GM19397 (cell line): ENCODE measurements around the gene MGST2.

ENCODE experiments used
- ATAC-seq: cut with Tn5 transposase; IDR thresholded peaks from one replicate; pipeline ENCODE4 v1.9.1; 2021; ENCODE audit warnings: mild to moderate bottlenecking, moderate library complexity; ENCODE audit not compliant: unreplicated experiment

Gene MGST2

GRCh38 chr4:139669335-139669734 is 3.7 kb downstream of the MGST2 start:
- ATAC-seq: no peak

- no peak for ATAC-seq
These were observed 4.3 kb downstream of the MGST2 start for GRCh38 chr4:139669890-139670289.

- no peak for ATAC-seq
These were observed 5.2 kb downstream of the MGST2 start for GRCh38 chr4:139670775-139671174.

- ATAC-seq: no peak
These were observed 6.6 kb downstream of the MGST2 start for GRCh38 chr4:139672215-139672614.

GRCh38 chr4:139672732-139673131 is 7.1 kb downstream of the MGST2 start:
- no peak for ATAC-seq

- ATAC-seq: no peak
These were observed 9.4 kb downstream of the MGST2 start for GRCh38 chr4:139674875-139675550.

GRCh38 chr4:139675651-139676050 is 10.0 kb downstream of the MGST2 start:
- ATAC-seq: no peak

- ATAC-seq: no peak
These were observed 10.7 kb downstream of the MGST2 start for GRCh38 chr4:139676365-139676764.

- no peak for ATAC-seq
These were observed 11.4 kb downstream of the MGST2 start for GRCh38 chr4:139676913-139677585.

GRCh38 chr4:139682309-139682708 is 16.7 kb downstream of the MGST2 start:
- ATAC-seq: no peak

GRCh38 chr4:139682741-139683151 is 17.1 kb downstream of the MGST2 start:
- no peak for ATAC-seq

GRCh38 chr4:139684351-139684750 is 18.7 kb downstream of the MGST2 start:
- ATAC-seq: no peak

- no peak for ATAC-seq
These were observed 19.6 kb downstream of the MGST2 start for GRCh38 chr4:139685180-139685579.

GRCh38 chr4:139686130-139686529 is 20.5 kb downstream of the MGST2 start:
- no peak for ATAC-seq

- no peak for ATAC-seq
These were observed 21.4 kb downstream of the MGST2 start for GRCh38 chr4:139686988-139687387.

- no peak for ATAC-seq
These were observed 23.6 kb downstream of the MGST2 start for GRCh38 chr4:139689093-139689722.

- ATAC-seq: no peak
These were observed 24.8 kb downstream of the MGST2 start for GRCh38 chr4:139690419-139690818.

GRCh38 chr4:139692309-139693012 is 26.8 kb downstream of the MGST2 start:
- no peak for ATAC-seq

GRCh38 chr4:139694522-139695107 is 29.0 kb downstream of the MGST2 start:
- no peak for ATAC-seq

- no peak for ATAC-seq
These were observed 30.9 kb downstream of the MGST2 start for GRCh38 chr4:139696491-139696890.
